GM21529 (cell line): Measurements from ENCODE around the gene ZFP92.

Source experiments
- ATAC-seq: cut with Tn5 transposase; IDR thresholded peaks from one replicate; pipeline ENCODE4 v1.9.1; 2021; ENCODE audit not compliant: unreplicated experiment

The ZFP92 gene

DNA sequence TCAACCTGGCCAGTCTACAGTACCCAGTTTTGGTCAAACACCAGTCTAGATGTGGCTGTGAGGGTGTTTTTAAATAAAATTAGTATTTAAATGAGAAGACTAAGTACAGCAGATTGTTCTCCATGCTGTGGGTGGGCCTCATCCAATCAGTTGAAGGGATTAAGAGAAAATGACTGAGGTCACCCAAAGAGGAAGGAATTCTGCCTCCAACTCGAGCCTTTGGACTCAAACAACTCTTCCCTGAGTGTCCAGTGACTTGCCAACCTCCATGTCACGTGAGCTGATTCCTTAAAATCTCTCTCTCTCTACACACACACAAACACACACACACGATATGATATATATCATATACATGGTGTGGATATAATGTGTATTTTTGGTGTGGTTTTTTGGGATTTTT lies 24.6 kb downstream of the ZFP92 start:
- ATAC-seq, result no peak

- no peak for ATAC-seq
These were observed 27.3 kb downstream of the ZFP92 start for GRCh38 chrX:153438532-153438931.

DNA sequence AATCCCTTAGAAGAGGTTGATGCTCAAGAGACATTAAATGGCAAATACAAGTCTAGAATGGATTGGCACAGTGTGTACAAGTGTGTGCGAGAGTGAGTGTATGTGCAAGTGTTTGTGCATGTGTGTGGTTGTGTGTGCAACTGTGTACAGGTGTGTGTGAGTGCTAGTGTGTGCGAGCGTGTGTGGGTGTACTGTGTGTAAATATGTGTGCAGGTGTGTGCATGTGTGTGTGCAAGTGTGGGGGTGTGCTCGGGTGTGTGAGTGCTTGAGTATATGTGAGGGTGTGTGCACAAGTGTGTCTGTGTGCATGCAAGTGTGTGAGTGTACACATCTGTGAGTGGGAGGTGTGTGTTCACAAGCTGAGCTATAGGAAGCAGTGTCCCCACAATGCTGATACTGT lies 28.7 kb downstream of the ZFP92 start:
- ATAC-seq, result no peak

GRCh38 chrX:153440556-153441135 lies 29.4 kb downstream of the ZFP92 start:
- ATAC-seq, result no peak

DNA sequence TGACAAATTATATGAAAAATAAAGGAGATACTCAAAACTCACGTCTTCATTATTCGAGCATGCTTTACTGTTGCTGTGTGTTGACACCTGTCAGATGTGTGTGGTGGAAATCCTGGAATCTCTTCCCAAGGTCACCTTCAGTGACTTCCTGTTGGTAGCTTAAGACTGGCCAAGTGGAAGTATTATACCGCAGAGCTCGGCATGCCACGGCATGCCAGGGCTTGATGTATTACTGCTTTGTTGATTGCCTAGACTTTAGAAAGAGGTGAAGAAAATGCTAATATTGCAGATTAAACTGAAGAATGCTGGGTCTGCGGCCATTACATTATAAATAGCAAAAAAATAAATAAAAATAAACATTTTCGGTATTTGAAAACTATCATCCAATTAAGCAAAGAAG lies 30.0 kb downstream of the ZFP92 start:
- no peak for ATAC-seq

GRCh38 chrX:153441981-153442380 lies 30.7 kb downstream of the ZFP92 start:
- no peak for ATAC-seq

- ATAC-seq, result no peak
These were observed 31.2 kb downstream of the ZFP92 start for GRCh38 chrX:153442463-153442862.

DNA sequence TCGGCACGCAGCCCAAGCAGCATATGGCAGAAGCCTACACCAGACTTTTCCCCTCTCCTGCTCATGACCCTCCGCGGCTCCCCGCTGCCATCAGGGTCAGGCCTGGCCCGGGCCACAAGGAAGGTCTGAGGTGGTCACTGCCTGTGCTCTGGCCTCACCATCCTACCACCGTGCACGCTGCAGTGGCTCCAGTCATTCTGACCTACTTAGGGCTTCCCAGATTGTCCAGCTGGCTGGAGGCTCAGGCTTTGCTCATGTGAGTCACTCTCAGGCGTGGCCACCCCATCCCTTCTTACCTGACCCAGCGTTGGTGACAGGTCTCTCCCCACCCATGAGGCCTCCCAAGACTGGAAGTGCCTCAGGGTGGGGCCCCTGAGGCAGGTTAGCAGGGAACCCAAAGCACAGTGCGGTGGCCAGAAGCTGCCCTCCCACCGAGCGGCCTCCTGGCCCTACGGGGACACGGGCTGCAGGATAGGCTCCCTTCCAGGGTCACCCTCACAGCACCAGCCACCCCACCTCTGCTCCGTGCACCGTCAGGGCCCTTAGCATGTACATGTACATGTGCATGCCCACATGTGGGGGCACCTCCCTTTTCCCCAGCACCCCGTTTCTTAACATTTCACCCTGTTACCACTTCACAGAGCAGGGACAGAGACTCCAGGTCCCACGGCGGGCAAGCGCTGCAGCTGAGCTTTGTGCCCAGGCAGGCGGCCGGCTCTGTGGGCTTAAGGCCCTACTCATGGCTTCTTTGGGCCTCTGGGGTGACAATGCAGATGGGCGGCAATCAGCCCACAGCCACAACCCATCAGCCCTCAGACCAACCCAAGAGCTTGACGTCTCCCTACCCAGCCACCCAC lies 32.4 kb downstream of the ZFP92 start:
- no peak for ATAC-seq

DNA sequence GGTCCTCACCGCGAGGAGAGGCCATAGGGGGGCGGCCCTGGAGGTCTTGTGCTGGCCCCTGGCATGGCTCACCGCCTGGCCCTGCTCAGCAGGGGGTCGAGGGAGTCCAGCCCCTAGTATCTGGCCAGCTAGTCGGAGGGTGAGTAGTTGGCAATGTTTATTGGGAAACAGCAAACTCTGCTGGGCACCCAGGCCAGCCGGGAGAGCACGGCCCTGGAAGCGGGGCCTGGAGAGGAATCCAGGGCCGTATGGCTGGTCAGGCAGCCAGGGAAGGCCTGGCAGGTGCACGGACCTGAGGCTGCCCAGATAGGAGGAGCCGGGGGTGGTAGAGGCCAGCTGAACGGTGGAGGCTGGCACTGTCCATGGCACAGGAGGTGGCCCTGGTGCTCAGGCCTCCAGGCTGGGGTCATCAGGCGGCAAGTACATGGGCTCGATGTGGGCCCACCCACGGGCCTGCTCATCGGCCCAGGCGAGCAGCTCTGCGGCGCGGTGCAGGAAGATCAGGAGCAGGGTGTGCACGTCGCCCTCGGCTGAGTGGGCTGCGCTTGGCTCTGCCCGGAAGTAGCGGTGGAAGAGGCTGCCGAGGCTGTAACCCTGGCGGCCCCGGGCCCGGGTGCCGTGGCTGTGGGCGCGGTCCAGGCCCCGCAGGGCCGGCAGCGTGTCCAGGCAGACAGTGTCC lies 33.2 kb downstream of the ZFP92 start:
- no peak for ATAC-seq

DNA sequence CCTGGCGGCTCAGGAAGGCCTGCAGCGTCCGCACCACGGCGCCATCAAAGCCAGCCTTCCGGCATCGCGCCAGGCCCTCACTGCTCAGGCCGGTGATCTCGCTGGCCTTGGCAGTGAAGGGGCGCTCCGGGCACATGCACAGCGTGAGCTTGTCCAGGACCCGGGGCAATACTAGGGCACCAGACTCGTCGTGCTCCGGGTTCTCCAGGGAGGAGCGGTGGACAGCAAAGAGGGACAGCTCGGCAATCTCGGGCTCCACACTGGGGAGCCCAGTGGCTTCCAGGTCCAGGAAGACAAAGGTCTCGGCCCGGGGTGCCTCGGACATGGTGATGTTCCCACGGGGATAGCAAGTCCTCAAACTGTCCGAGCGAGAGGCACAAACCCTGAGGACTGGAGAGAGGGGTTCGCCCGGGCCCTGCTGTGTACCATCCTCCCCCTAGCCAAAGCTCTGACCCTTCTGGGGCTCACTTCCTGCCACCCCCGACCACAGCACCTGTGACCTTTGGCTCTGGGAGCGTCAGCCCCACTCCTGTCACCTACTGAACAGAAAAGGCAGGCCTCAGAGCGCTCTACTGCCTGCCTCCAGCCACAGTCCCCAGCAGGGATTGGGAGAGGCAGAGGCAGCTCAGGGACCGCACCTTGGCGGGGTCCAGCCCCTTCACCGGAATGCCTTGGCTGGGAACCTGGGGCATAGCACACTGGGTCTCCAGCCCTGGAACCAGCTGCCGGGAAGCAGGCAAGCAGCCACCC lies 34.0 kb downstream of the ZFP92 start:
- no peak for ATAC-seq

DNA sequence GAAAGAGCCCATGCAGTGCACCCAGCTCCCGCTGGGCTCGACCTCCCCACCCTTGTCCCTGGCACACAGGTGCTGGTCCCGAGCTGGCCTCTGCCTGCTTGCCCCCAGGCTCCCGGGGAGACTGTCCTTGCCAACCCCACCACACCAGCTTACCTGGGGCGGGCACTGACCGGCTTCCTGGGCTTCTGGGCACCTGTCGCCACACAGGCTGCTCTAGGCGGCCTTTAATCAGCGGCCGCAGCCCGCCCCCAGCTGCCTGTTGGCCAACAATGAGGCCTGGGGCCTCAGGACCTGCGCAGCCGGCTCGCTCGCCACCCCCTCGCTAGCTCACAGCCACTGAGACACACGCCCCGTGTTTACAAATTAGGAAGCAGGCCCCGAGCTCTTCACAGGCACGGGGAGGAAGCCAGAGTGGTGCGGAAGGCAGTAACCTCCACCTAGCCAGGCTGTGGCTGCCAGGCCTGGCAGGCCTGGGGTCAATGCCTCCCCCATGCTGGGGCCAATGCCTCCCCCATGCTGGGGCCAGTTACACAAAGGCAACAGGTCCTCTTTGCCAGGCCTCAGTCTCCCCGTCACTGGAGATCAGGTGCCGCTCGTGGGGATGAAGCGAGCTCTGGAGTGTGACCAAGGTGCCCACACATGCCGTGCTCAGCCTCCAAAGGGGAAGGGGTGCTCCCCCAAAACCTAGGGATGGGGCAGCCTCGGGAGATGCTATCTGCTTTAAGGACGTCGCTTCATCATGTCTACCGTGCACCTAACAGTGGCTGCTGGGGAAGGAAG lies 34.8 kb downstream of the ZFP92 start, which contains the start of gene TREX2:
Gene TREX2 (minus strand): TSS at position 201 of the 780 bp plus-strand sequence. CDS start 626 bp downstream, outside the sequence.
- no peak for ATAC-seq

- ATAC-seq, result no peak
These were observed 35.3 kb downstream of the ZFP92 start for GRCh38 chrX:153446636-153446936.

DNA sequence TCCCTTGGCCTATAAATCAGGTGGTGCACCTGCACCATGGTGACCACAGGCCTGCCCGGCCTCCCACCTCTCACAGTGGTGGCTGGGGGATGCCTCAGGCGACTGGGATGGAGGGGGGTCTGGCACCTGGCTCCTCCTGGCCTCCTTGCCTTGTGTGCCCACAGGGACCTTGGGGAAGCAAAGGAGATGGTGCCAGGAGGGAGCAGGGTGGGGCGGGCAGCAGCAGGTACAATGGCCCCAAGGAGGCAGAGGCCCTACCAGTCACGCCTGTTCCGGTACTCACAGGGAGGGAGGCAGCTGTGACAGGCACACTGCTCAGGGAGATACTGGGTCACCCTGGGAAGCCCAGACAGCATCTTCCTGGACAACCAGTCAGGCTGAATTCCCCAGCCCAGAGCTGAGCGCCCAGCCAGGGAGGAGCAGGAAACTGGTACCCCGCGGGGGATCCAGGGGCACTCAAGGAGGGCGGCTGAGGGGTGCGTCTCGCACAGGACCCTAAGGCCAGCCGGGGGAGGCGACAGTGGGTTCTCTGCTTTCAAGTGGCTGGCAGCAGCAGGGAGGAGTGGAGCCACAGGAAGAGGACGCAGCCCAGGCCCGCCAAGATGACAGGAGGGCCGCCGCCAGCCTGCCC lies 35.8 kb downstream of the ZFP92 start:
- no peak for ATAC-seq

DNA sequence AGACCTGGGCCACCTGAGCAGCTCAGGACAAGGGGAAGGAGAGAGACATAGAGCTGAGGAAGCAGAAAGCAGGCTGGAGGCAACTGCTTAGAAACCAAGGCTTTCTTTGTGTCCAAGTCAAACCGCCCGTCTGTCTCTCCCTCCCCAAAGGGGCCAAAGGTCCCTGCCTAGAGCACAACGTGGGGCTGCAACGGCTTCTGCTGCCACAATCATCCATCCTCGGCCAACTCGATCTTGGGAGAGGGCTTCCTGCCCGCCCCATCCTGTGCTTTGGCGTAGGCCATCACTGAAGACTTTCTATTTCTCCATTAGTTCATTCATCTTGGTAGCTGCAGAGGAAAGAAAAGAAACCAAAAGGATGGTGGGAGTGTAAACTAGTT lies 36.3 kb downstream of the ZFP92 start:
- no peak for ATAC-seq

DNA sequence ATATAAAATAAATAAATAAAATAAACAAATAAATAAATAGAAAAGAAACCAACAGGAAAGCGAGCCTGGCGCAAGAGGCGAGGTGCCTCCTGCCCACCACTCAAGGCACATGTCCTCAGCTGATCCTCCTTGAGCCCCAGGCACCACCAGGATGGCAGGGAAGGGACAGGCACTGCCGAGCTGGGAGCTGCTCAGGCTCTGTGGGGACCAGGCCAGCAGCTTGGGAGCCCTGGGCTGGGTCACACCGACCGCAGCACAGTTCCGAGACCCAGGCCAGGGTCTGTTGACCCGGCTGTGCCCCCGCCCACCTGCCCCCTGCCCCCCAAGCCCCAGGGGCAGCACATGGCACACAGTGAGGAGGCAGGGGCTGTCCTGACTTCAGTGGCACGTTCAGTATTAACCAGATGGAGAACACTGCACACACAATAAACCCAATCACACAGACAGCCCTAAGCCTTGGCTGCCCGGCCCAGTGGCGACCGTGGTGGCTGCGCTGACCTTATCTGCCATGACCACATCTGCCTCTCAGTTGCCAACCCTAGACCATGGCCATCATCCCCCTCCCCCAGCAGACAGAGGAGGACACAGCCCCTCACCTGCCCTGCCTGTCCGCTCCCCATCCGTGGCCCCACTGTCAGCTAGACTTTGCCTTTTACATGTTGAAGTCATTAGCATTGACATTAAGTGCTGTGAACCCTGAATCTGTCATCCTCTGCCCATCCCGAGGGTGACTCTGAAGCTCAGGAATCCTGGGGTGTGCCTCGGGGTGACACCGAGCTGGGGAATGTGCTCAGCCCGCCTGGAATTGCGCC lies 37.5 kb downstream of the ZFP92 start:
- ATAC-seq, result no peak

DNA sequence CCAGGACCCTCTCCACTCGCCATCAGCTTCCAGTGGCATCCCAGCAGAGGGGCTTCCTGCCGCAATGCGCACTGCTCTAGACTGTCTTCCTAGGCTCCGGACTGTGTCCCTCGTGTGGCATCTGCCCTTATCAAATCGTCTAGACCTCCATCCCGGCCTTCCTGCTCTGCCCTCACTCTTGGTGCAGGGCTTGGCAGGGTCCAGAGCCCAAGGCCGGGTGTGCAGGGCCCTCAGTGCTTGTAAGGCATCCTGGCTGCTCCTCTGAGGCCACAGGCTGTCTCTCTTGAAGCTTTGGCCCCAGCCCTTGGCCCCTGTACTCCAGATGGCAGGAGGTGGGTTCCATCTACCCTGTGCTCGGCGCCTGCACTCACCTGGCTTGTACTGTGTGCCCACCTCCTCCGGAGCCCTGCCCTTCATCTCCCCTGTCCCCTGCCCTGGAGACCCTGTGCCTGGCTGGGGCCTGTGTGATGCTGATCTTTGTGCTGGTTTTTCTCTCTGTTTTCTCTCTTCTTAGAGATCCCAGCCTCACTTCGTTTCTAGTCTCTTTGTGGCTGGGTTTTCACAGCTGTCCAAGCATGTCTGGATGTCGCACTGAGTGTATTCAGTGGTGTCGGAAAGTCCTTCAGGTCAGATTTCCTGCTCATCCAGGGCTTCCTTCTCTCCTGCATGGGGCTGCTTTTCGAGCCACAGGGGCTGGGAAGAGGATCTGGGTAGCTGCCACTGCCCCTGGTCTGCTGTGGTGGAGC lies 38.3 kb downstream of the ZFP92 start:
- no peak for ATAC-seq

GRCh38 chrX:153450114-153450948 lies 39.1 kb downstream of the ZFP92 start:
- ATAC-seq, result no peak

DNA sequence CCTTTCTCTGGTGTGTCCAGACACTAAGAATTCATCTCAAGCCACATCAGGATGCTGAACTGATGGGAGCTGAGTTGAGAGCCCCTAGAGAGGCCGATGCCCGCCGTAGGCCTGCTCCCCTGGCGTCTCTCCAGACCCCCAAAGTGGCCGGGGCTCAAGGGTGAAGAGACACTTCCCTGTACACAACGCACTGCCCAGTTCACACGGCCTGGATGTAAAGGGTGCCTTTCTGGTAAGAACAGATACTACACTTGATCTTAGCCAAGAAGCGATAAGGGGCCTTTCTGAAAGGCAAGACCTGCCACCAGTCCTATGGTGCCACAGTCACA lies 39.6 kb downstream of the ZFP92 start:
- ATAC-seq, result no peak
